ENCODE results near the gene PTPRM. TPM values are rescaled to one million over a fixed set of nuclear protein-coding genes. Genes with fewer than 3 reads are reported as not detected.

Gene PTPRM
- polyA plus RNA-seq, 1 donor from 2014 or later = 126 TPM

DNA sequence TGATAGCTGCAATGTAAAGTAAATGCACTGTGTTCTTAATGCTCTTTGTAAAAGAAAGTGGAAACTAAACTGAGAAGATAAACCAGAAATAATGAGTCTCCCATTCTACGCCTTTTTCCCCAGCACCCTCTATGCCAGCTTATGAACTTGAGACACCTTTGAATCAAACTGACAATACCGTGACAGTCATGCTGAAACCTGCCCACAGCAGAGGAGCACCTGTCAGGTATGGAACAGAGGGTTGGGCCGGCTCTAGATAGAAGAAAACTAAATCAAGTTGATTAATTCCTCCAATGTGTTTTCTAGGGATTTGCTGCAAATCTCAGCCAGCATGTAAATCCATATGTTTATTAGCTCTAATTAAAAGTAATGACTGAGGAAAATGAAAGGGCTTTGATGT lies 521.5 kb downstream of the PTPRM start:
- H3K27me3 ChIP-seq (ENCODE audit: insufficient read depth, low read depth, low read length) = no peaks in the 10 kb centered on the region
- H3K36me3 ChIP-seq (ENCODE audit: insufficient read depth, low read length) = no peaks in the 10 kb centered on the region
- H3K9me3 ChIP-seq (ENCODE audit: low read length) = no peaks in the 10 kb centered on the region
- H3K4me2 ChIP-seq (ENCODE audit: low read length) = no peak overlapping the region
- H3K9me2 ChIP-seq (ENCODE audit: insufficient read depth, low read length) = no peaks in the 10 kb centered on the region
- no peak overlapping the region for H3K4me3 ChIP-seq (ENCODE audit: low read length)
- no peaks in the 10 kb centered on the region for H4K20me1 ChIP-seq (ENCODE audit: insufficient read depth)
- no peaks in the 10 kb centered on the region for H3F3A ChIP-seq (ENCODE audit: insufficient read depth, low read length, poor library complexity, severe bottlenecking)
- H3K9ac ChIP-seq (ENCODE audit: low read length) = no peak overlapping the region
- H2AFZ ChIP-seq (ENCODE audit: low read depth, low read length) = no peak overlapping the region
- TF ChIP-seq TAF1 (IDR thresholded peaks at IDR 0.05; ENCODE audit: low read depth) (no peak), EZH2 (IDR thresholded peaks at IDR 0.05; ENCODE audit: borderline replicate concordance, insufficient read depth, low read length, poor library complexity, severe bottlenecking) (no peak), RAD21 (conservative IDR thresholded peaks at IDR 0.05) (no peak), SMC3 (conservative IDR thresholded peaks at IDR 0.05; ENCODE audit: poor library complexity) (no peak), EP300 (conservative IDR thresholded peaks at IDR 0.05; ENCODE audit: poor library complexity, severe bottlenecking) (no peak), POLR2AphosphoS5 (IDR thresholded peaks at IDR 0.05) (no peak), MXI1 (conservative IDR thresholded peaks at IDR 0.05; ENCODE audit: poor library complexity, severe bottlenecking) (no peak)
- TF ChIP-seq, protein P1, sequence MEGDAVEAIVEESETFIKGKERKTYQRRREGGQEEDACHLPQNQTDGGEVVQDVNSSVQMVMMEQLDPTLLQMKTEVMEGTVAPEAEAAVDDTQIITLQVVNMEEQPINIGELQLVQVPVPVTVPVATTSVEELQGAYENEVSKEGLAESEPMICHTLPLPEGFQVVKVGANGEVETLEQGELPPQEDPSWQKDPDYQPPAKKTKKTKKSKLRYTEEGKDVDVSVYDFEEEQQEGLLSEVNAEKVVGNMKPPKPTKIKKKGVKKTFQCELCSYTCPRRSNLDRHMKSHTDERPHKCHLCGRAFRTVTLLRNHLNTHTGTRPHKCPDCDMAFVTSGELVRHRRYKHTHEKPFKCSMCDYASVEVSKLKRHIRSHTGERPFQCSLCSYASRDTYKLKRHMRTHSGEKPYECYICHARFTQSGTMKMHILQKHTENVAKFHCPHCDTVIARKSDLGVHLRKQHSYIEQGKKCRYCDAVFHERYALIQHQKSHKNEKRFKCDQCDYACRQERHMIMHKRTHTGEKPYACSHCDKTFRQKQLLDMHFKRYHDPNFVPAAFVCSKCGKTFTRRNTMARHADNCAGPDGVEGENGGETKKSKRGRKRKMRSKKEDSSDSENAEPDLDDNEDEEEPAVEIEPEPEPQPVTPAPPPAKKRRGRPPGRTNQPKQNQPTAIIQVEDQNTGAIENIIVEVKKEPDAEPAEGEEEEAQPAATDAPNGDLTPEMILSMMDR (IDR thresholded peaks at IDR 0.05; ENCODE audit: poor library complexity, severe bottlenecking) = no peak
- TF ChIP-seq, protein P2, sequence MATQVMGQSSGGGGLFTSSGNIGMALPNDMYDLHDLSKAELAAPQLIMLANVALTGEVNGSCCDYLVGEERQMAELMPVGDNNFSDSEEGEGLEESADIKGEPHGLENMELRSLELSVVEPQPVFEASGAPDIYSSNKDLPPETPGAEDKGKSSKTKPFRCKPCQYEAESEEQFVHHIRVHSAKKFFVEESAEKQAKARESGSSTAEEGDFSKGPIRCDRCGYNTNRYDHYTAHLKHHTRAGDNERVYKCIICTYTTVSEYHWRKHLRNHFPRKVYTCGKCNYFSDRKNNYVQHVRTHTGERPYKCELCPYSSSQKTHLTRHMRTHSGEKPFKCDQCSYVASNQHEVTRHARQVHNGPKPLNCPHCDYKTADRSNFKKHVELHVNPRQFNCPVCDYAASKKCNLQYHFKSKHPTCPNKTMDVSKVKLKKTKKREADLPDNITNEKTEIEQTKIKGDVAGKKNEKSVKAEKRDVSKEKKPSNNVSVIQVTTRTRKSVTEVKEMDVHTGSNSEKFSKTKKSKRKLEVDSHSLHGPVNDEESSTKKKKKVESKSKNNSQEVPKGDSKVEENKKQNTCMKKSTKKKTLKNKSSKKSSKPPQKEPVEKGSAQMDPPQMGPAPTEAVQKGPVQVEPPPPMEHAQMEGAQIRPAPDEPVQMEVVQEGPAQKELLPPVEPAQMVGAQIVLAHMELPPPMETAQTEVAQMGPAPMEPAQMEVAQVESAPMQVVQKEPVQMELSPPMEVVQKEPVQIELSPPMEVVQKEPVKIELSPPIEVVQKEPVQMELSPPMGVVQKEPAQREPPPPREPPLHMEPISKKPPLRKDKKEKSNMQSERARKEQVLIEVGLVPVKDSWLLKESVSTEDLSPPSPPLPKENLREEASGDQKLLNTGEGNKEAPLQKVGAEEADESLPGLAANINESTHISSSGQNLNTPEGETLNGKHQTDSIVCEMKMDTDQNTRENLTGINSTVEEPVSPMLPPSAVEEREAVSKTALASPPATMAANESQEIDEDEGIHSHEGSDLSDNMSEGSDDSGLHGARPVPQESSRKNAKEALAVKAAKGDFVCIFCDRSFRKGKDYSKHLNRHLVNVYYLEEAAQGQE (IDR thresholded peaks at IDR 0.05; ENCODE audit: borderline replicate concordance) = no peak
- H3K27ac ChIP-seq (ENCODE audit: low read length) = no peak overlapping the region
- no peaks in the 10 kb centered on the region for H3K79me2 ChIP-seq (replicated peaks; ENCODE audit: insufficient read depth, low read length)

DNA sequence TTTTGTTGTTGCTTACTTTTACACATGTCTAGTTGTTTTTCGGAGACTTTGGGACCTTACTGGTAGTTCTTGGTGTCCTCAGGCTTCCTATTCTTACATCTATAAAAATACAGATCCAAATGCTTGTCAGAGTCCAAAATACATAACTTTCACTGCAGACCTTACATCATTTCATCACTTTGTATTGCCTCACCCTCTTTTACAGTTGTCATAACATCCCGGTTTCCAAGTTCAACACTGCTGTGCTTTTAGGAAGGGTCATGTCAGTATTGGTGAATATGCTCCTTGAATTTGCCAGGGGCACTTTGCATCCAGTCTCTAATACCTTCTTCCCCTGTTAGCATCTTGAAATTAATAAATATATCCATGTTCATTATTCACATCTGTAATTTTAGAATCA lies 523.9 kb downstream of the PTPRM start:
- Histone ChIP-seq H3K9me3 (ENCODE audit: low read length) (no peaks in the 10 kb centered on the region), H3K36me3 (ENCODE audit: insufficient read depth, low read length) (no peaks in the 10 kb centered on the region), H3F3A (ENCODE audit: insufficient read depth, low read length, poor library complexity, severe bottlenecking) (no peaks in the 10 kb centered on the region), H3K9me2 (ENCODE audit: insufficient read depth, low read length) (no peaks in the 10 kb centered on the region), H3K79me2 (replicated peaks; ENCODE audit: insufficient read depth, low read length) (no peaks in the 10 kb centered on the region), H3K27ac (ENCODE audit: low read length) (no peak overlapping the region), H3K27me3 (ENCODE audit: insufficient read depth, low read depth, low read length) (no peaks in the 10 kb centered on the region), H4K20me1 (ENCODE audit: insufficient read depth) (no peaks in the 10 kb centered on the region), H2AFZ (ENCODE audit: low read depth, low read length) (no peak overlapping the region), H3K9ac (ENCODE audit: low read length) (no peak overlapping the region), H3K4me3 (ENCODE audit: low read length) (no peak overlapping the region), H3K4me2 (ENCODE audit: low read length) (no peak overlapping the region)
- TF ChIP-seq EP300 (conservative IDR thresholded peaks at IDR 0.05; ENCODE audit: poor library complexity, severe bottlenecking) = no peak
- no peak for TF ChIP-seq POLR2AphosphoS5 (IDR thresholded peaks at IDR 0.05)
- TF ChIP-seq, protein P2 (IDR thresholded peaks at IDR 0.05; ENCODE audit: borderline replicate concordance) = no peak
- TF ChIP-seq RAD21 (conservative IDR thresholded peaks at IDR 0.05) = no peak
- TF ChIP-seq EZH2 (IDR thresholded peaks at IDR 0.05; ENCODE audit: borderline replicate concordance, insufficient read depth, low read length, poor library complexity, severe bottlenecking) = no peak
